ENCODE data around the gene CER1. TPM values are rescaled to one million over a fixed set of nuclear protein-coding genes. Genes with fewer than 3 reads are reported as not detected.

CER1 gene
- total and polyA plus RNA-seq, 2 of the 4 experiments (the other 2 are of a cell fraction) = not detected

- Histone ChIP-seq H3K23ac (ENCODE audit: low read depth, low read length) (no peak overlapping the region), H3K9me3 (ENCODE audit: control insufficient read depth, insufficient read depth, low read length) (no peaks in the 10 kb centered on the region), H2BK5ac (ENCODE audit: low read depth, low read length, poor library complexity, severe bottlenecking) (no peak overlapping the region), H2AFZ (replicated peaks; ENCODE audit: low read length, poor library complexity) (no peak overlapping the region), H3K18ac (ENCODE audit: low read depth, low read length) (no peak overlapping the region), H3K79me1 (ENCODE audit: low read depth in 1 of 2, low read length in 2 of 2) (no peaks in the 10 kb centered on the region), H4K20me1 (ENCODE audit: insufficient read depth, low read length) (no peaks in the 10 kb centered on the region), H3K56ac (ENCODE audit: extremely low read depth, insufficient read depth, low read length) (no peak overlapping the region), H3K4ac (ENCODE audit: low read depth, low read length) (no peak overlapping the region), H2BK20ac (ENCODE audit: low read depth, low read length) (no peak overlapping the region), H3K9ac (ENCODE audit: low read depth, low read length) (no peak overlapping the region), H3K27ac (ENCODE audit: insufficient read depth, low read length) (no peak overlapping the region), H3K27me3 (ENCODE audit: control insufficient read depth, insufficient read depth, low read length) (peaks cover 2% of the 10 kb centered on the region; the same call in 1 of the 2 replicates), H3K4me2 (ENCODE audit: low read depth, low read length) (no peak overlapping the region), H3K4me3 (ENCODE audit: insufficient read depth, low read depth, low read length) (no peak overlapping the region), H2BK120ac (ENCODE audit: low read depth, low read length) (no peak overlapping the region), H3K14ac (replicated peaks; ENCODE audit: low read depth, low read length) (no peak overlapping the region), H4K91ac (ENCODE audit: insufficient read depth, low read depth, low read length) (no peak overlapping the region), H3K36me3 (ENCODE audit: control insufficient read depth, insufficient read depth, low read length) (no peaks in the 10 kb centered on the region), H4K8ac (ENCODE audit: low read depth in 2 of 2, low read length in 2 of 2) (no peak overlapping the region), H3K4me1 (ENCODE audit: control insufficient read depth, insufficient read depth, low read length) (no peaks in the 10 kb centered on the region), H3K9me1 (ENCODE audit: insufficient read depth, low read length) (no peaks in the 10 kb centered on the region), H2AK5ac (ENCODE audit: low read depth, low read length) (no peak overlapping the region), H4K5ac (ENCODE audit: low read depth, low read length) (no peak overlapping the region), H2AK9ac (replicated peaks; ENCODE audit: low read depth, low read length, poor library complexity) (no peak overlapping the region), H2BK15ac (ENCODE audit: low read depth, low read length) (no peak overlapping the region)
- intact Hi-C loops (cut with micrococcal nuclease) (no loop called here), in situ Hi-C loops (cut with MboI; ENCODE audit: low sequenced_read_pairs) (no loop called here), dilution Hi-C loops (cut with HindIII; ENCODE audit: low sequenced_read_pairs, unreplicated experiment) (no loop called here)
- no peak for DNase-seq
- BruUV-seq (replicated peaks) = no TSS peak
- WGBS, 2 experiments (ENCODE audit: extremely low coverage in 2 of 2, insufficient read length in 1 of 2) = no CpG with 5 or more reads among the region's 4 CpGs
- CTCF ChIA-PET = no interaction called here
- TF ChIP-seq MAFK (IDR thresholded peaks at IDR 0.05; ENCODE audit: low read depth, low read length) (no peak), USF2 (IDR thresholded peaks at IDR 0.05; ENCODE audit: low read depth, low read length) (no peak), RAD21 (IDR thresholded peaks at IDR 0.05; ENCODE audit: low read length) (no peak), POLR2A (IDR thresholded peaks at IDR 0.05; ENCODE audit: low read depth, low read length) (no peak), CEBPB (IDR thresholded peaks at IDR 0.05; ENCODE audit: low read depth, low read length) (no peak), NFE2L2 (IDR thresholded peaks at IDR 0.05; ENCODE audit: low read depth, low read length) (no peak), ELK1 (IDR thresholded peaks at IDR 0.05; ENCODE audit: borderline replicate concordance, low read depth, low read length) (no peak), MAZ (IDR thresholded peaks at IDR 0.05; ENCODE audit: borderline replicate concordance, low read depth, low read length) (no peak), RFX5 (IDR thresholded peaks at IDR 0.05; ENCODE audit: low read depth, low read length) (no peak)
- no peak for ATAC-seq (ENCODE audit: low read depth)
- POLR2A ChIA-PET (ENCODE audit: unreplicated experiment) = no interaction called here
These were observed 768 bp upstream of the CER1 start for GRCh38 chr9:14723301-14723700.

Data from IMR-90 (cell line).